Mucosa of descending colon (tissue), 3 donors: ENCODE data around the gene LRRN4CL. TPM values are rescaled to one million over a fixed set of nuclear protein-coding genes. Genes with fewer than 3 reads are reported as not detected.

ENCODE experiments used
- ATAC-seq: fragments of 200-7000 bp; cut with Tn5 transposase; one replicate; pipeline ENCODE4 v1.9.1; 2020; ENCODE audit warnings: mild to moderate bottlenecking, moderate library complexity
- DNase-seq, 3 donors: peaks; one replicate each; pipeline ENCODE4 v3.0.0-alpha.2; 2020
- H3K36me3 ChIP-seq: fragments of 200-600 bp; one replicate; pipeline ENCODE4 v1.8.0; 2021; ENCODE audit warnings: low read depth, mild to moderate bottlenecking
- H3K4me1 ChIP-seq: fragments of 200-600 bp; one replicate; pipeline ENCODE4 v1.8.0; 2021; ENCODE audit warnings: low read depth, mild to moderate bottlenecking
- H3K4me3 ChIP-seq: fragments of 200-600 bp; one replicate; pipeline ENCODE4 v1.8.0; 2021; ENCODE audit warnings: mild to moderate bottlenecking
- H3K9me3 ChIP-seq: fragments of 200-600 bp; one replicate; pipeline ENCODE4 v1.8.0; 2021; ENCODE audit warnings: mild to moderate bottlenecking
- intact Hi-C, 2 donors: fragments of 100-400 bp; cut with DNase I in 1 of 2; cut with micrococcal nuclease in 1 of 2; formaldehyde crosslinking; loops; one replicate each; pipeline versions ENCODE4 v1.11.0 to v1.11.1; 2022; cut with DNase I, micrococcal nuclease
- total RNA-seq, 3 donors: library from RNA; stranded (reverse); fragmentation: NEBNext Ultra II Directional in 2 of 3; extraction: Animal tissue kit (Norgen Biotek cat#: 25700) in 2 of 3; gene quantifications; one replicate each; pipeline versions ENCODE4 v1.2.1 to v1.2.4, GENCODE V29; 2021 to 2023
- TF ChIP-seq, protein P1 (sequence below): fragments of 200-600 bp; IDR thresholded peaks from one replicate; pipeline ENCODE4 v1.8.0; 2022; ENCODE audit warnings: antibody characterized with exemption, mild to moderate bottlenecking
- donor health status: DM: no; HTN: no; CAD: no; lungs with moderate emphysema.
- donor health status: DM: no; HTN: no; CAD: no.
- donor health status: DM: no; HTN: yes; CAD: no.

LRRN4CL gene
- total RNA-seq, 3 donors from 2014 or later, result 1.2 to 11.5 (median 5.6) TPM

DNA sequence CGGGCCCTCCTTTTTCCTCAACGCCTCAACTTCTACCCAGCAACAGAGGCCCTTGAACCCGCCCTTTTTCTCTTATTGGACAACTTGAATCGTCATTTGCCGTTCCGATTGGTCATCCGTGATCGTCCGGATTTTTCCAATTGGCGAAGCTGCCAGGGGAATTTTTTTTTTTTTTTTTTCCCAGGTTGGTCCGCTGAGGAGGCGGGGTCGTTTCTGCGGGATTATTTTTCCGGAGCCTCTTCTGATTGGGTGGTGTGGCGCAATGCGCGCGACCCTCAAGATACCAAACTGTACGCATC lies 38.5 kb upstream of the LRRN4CL start:
- Histone ChIP-seq H3K4me1 (peaks cover 35% of the 10 kb centered on the region), H3K4me3 (peak overlapping the region; percentile 90), H3K9me3 (no peaks in the 10 kb centered on the region), H3K36me3 (no peaks in the 10 kb centered on the region)
- TF ChIP-seq, protein P1, sequence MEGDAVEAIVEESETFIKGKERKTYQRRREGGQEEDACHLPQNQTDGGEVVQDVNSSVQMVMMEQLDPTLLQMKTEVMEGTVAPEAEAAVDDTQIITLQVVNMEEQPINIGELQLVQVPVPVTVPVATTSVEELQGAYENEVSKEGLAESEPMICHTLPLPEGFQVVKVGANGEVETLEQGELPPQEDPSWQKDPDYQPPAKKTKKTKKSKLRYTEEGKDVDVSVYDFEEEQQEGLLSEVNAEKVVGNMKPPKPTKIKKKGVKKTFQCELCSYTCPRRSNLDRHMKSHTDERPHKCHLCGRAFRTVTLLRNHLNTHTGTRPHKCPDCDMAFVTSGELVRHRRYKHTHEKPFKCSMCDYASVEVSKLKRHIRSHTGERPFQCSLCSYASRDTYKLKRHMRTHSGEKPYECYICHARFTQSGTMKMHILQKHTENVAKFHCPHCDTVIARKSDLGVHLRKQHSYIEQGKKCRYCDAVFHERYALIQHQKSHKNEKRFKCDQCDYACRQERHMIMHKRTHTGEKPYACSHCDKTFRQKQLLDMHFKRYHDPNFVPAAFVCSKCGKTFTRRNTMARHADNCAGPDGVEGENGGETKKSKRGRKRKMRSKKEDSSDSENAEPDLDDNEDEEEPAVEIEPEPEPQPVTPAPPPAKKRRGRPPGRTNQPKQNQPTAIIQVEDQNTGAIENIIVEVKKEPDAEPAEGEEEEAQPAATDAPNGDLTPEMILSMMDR, result no peak
- ATAC-seq, result peak; percentile 74
- intact Hi-C loops, result no loop called here
- DNase-seq, result peak in 2 of 3 donors; percentile 84 to 90

DNA sequence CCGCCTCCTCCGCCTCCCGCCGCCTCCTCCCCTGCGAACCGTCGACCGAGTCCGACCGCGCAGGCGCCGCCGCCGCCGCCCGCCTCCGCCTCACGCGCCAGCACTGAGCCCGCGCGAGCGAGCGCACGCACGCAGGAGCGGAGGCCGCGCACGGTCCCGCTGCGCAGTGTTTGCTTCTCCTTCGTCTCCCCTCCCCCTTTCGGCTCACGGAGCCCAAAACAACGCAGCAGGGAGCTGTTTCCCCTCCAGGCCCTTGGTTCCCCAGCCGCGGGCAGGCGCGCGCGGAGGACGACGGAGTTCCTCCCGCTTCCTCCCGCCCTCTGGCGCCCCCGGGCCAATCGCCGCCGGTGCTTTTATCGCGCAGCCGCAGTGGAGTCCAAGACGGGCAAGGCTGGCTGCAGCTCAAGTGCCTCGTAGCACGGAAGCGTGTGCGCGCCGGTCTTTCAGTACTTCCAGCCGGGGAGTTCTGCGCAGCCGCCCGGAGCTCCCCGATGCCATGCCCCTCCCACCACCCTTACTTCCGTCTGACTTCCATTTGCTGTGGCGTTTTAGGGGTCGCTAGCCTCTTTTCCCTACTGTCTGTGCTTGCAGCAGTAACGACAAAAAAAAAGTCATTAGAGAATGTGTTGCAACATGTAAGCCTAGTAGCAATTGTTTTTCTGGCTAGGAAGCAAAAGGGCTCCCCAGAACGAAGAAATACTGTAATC lies 38.0 kb upstream of the LRRN4CL start, which contains the start of gene HNRNPUL2:
Gene HNRNPUL2 (minus strand): TSS at position 293 of the 707 bp plus-strand sequence. CDS start 301 bp downstream, outside the sequence.
- peaks cover 3% of the 10 kb centered on the region for H3K36me3 ChIP-seq
- H3K9me3 ChIP-seq, result no peaks in the 10 kb centered on the region
- peak within 1 kb of the TSS; percentile 90 for H3K4me3 ChIP-seq
- H3K4me1 ChIP-seq, result peaks cover 35% of the 10 kb centered on the region
- ATAC-seq (peak; percentile 84), DNase-seq (peak; percentile 97 to 99 (median 99))
- intact Hi-C loops, result no loop called here
- TF ChIP-seq, protein P1, result no peak

DNA sequence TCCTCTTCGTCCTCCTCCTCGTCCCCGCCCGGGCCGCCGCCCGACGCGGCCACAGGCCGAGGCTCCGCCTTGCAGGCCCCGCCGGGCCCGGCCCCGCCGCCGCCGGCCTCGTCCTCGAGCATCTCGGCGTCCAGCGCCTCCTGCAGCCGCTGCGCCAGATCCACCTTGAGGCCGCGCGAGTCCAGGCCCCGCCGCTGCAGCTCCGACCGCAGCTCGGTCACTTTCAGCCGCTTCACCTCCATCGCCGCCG lies 37.5 kb upstream of the LRRN4CL start:
- H3K9me3 ChIP-seq, result no peaks in the 10 kb centered on the region
- H3K36me3 ChIP-seq, result peaks cover 8% of the 10 kb centered on the region
- TF ChIP-seq, protein P1, result no peak
- H3K4me1 ChIP-seq, result peaks cover 35% of the 10 kb centered on the region
- DNase-seq (no peak), ATAC-seq (peak; percentile 31)
- peak overlapping the region; percentile 90 for H3K4me3 ChIP-seq
- intact Hi-C loops, result no loop called here

DNA sequence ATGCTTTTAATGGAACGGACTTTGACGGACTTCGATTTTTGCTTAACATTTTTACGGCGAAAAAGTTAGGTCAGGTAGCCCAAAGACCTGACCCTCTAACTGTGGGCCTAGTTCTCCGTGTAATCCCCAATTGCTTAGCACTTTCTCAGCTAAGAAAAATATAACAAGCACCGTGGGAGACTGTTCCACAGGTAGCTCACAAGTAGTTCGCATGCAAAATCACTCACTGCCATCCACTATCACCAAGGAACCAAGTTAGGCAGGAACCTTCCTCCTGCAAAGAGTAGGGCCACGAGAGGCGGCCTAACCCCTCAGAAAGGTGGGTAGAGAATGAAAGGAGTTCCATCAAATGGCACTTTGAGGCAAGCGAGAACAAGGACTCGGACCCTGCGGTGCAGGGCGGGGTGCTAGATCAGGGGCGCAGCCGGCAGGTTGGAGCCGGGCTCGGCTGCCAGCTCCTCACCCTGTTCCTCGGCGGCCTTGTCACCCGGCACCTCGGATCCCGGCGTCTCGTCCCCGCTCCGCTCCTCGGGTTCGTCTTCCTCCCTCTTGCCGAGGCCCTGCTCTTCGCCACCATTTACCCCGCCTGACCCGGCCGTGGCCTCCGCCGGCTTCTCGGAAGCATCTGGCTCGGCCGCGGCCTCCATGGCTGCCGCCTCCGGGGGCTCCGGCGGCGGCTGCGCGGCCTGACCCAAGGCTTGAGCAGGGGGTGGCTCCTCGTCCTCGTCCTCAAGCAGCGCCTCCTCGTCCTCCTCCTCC lies 37.0 kb upstream of the LRRN4CL start:
- ATAC-seq (no peak), DNase-seq (no peak)
- TF ChIP-seq, protein P1, result no peak
- intact Hi-C loops, result no loop called here
- Histone ChIP-seq H3K36me3 (peaks cover 10% of the 10 kb centered on the region), H3K4me3 (peak overlapping the region; percentile 90), H3K4me1 (peaks cover 34% of the 10 kb centered on the region), H3K9me3 (no peaks in the 10 kb centered on the region)

DNA sequence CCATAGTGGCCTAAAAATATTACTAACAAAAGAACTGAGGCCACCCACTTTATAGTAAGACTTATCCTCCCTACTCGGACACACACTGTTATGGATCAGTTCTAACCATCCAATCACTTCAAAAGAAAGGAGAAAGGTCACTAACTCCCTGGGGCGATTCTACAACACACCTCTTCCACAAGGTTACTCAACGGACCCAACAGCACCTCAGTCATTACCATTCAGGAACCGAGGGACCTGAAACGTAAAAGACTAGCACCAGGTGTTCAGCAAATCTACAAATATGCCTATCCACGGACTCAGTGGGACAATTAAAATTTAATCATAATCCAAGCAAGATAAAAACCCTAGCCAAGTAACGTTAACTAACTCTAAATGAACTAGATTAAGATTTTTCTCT lies 36.3 kb upstream of the LRRN4CL start:
- peaks cover 27% of the 10 kb centered on the region for H3K4me1 ChIP-seq
- DNase-seq, result no peak

More for the DNA sequence above, 36.3 kb upstream of the LRRN4CL start:
- Histone ChIP-seq H3K4me3 (peak overlapping the region; percentile 90), H3K36me3 (peaks cover 17% of the 10 kb centered on the region), H3K9me3 (no peaks in the 10 kb centered on the region)
- intact Hi-C loops, result no loop called here
- TF ChIP-seq, protein P1, result no peak
- no peak for ATAC-seq
